Left hindlimb (tissue), 1 donor: ENCODE data around the gene SYT14.
"Not testable (repeated sequence)": the region's sequence is repeated elsewhere in the genome, so short reads cannot be mapped to it uniquely, and the experiment has no call there.

Experiments
- DNase-seq: peaks from one replicate; pipeline ENCODE4 v3.0.0-alpha.2; 2018

SYT14 gene

GRCh38 chr1:209937996-209938959 lies at the start of gene SYT14:
TSS of gene SYT14 (plus strand) at chr1:209938217. CDS start at chr1:209938265, 48 bp downstream.
- no peak for DNase-seq

DNA sequence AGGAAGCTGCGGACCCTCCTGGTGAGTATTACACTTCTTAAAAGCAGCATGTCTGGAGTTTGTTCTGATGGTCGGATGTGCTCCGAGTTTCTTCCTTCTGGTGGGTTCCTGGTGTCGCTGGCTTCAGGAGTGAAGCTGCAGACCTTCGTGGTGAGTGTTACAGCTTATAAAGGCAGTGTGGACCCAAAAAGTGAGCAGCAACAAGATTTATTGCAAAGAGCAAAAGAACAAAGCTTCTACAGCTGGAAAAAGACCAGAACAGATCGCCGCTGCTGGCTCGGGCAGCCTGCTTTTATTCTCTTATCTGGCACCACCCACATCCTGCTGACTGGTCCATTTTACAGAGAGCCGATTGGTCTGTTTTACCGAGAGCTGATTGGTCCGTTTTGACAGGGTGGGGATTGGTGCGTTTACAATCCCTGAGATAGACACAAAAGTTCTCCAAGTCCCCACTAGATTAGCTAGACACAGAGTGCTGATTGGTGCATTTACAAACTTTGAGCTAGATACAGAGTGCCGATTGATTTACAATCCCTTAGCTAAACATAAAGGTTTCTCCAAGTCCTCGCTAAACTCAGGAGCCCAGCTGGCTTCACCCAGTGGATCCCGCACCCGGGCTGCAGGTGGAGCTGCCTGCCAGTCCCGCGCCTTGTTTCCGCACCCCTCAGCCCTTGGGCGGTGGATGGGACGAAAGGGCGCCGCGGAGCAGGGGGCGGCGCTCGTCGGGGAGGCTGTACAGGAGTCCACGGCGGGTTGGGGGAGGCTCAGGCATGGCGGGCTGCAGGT lies 49.5 kb upstream of the SYT14 start:
- not testable (repeated sequence) for DNase-seq

DNA sequence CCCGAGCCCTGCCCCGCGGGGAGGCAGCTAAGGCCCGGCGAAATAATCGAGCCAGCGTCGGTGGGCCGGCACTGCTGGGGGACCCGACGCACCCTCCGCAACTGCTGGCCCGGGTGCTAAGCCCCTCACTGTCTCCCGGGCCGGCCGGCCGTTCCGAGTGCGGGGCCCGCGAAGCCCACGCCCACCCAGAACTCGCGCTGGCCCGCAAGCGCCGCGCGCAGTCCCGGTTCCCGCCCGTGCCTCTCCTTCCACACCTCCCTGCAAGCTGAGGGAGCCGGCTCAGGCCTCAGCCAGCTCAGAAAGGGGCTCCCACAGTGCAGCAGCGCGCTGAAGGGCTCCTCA lies 49.0 kb upstream of the SYT14 start:
- no peak for DNase-seq

DNA sequence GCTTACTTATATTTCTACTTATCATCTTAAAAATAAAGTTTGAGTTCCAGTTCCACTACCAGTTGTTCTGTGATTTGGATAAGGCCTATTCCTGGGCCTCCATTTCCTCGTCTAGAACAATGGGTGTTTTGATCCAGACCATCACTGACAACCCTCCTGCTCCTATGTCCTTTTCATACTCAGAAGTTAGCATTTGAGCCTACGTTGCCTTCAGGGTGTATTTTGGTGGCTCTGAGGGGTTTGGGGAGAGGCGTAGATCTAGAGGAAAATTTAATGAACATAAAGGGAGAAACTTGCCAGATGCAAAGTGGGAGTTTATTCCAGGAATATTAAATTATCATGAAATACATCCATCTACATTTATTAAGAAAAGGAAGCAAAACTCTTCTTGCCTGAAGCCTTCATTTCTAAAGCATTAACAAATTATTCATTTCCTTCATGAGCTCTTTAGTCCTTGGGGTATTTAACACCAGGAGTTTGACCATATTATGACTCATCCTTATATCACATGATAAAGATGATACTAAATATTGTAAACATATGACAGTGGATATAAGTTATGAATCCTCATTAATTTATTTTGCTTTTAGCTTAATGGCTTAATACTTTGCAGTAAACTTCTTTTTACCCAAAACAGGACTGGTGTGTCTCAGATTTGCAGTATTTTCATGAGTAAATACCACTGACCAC lies 47.2 kb upstream of the SYT14 start:
- DNase-seq = no peak

DNA sequence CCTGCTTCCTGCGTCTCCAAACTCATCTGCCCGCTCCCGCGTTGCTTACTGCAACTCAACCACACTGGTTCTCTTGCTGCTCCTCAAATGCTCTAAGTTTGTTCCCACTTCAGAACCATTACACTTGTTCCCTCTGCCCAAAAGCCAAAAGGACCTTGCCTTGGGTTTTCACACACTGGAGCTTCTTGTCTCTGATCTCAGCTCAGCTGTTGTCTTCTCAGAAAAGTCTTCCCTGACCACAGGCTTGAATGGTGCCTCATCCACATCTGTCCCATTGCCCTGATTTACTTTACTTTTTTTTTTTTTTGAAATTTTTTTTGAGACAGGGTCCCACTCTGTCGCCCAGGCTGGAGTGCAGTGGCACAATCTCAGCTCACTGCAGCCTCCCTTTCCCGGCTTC lies 44.3 kb upstream of the SYT14 start:
- DNase-seq = no peak

DNA sequence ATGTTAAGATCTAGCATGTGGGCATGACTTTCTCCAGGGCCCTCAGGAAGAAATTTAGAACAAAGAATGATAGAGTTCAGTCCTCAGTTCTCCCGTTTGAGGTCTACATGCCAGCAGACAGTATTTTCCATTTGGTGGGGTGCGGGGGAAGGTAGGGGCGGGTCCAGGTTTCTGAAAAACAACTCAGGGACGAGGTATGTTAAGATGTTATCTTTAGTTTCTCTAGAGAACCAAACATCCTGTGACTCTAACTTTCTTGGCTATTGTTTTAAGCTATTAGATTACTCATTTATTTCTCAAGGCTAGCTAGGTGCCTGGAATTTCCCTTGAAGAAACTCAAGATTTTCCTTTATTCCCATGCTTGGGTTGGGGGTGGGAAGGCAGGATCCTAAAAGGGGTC lies 42.3 kb upstream of the SYT14 start:
- DNase-seq = no peak

- no peak for DNase-seq
Observed at GRCh38 chr1:209896346-209896745, 41.7 kb upstream of the SYT14 start.

- not testable (repeated sequence) for DNase-seq
Observed at GRCh38 chr1:209898271-209898670, 39.7 kb upstream of the SYT14 start.

DNA sequence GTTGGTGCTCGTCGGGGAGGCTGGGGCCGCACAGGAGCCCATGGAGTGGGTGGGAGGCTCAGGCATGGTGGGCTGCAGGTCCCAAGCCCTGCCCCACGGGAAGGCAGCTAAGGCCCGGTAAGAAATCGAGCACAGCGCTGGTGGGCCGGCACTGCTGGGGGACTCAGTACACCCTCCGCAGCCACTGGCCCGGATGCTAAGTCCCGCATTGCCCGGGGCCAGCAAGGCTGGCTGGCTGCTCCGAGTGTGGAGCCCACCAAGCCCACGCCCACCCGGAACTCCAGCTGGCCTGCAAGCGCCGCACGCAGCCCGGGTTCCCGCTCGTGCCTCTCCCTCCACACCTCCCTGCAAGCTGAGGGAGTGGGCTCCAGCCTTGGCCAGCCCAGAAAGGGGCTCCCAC lies 39.2 kb upstream of the SYT14 start:
- not testable (repeated sequence) for DNase-seq

DNA sequence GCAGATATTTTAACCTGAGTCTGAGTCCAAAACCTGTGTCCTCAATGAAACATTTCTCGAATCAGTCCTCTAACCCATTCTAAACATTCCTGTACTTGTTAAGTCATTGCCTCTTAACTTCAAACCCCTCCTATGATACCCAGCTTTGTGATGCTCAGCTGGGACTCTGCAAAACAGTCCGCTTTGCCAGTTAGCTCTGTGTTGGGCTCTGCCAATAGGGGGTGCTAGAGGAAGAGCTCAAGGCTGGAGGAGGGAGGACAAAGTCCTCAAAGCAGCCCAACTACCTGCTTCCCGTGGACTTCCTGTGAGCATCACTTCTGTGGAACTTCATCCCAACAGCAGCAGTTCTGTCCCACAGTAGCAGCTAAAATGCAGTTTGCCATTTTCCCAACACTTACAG lies 38.1 kb upstream of the SYT14 start:
- DNase-seq = no peak

GRCh38 chr1:209900734-209901133 lies 37.3 kb upstream of the SYT14 start:
- no peak for DNase-seq

DNA sequence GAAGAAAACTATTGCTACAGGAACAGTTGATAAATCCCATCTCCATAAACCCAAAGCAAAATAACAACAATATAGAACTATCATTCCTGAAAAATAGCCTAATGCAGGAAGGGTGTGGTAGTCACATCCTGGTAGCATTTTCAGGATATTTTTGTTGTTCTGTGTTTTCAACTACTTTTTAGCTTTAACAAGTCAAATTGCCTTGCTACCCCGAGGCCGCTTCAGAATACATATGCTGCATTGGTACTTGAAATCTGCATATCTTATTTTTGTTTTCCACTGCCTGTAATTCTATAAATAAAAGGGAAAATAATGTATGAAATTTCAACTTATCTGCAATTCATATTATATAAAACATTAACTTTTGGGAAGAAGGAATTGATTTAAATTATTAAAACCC lies 36.8 kb upstream of the SYT14 start:
- DNase-seq = no peak

GRCh38 chr1:209904774-209905173 lies 33.2 kb upstream of the SYT14 start:
- DNase-seq = not testable (repeated sequence)

DNA sequence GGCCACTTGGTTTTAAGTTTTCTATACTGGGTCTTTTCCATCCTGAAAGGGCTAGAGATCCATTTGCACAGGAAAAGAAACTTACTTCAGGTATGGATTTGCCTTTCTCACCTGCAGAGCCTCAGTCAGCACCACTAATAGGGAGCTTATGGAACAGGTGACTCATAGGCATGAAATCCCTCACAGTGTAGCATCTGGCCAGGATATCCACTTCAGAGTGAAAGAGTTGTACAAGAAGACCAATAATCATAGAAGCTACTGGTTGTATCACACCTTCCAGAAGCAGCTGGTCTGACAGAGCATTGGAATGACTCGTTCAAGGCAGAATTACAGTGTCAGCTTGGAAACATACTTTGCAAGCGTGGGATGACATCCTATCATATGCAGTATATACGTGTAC lies 26.3 kb upstream of the SYT14 start:
- no peak for DNase-seq

DNA sequence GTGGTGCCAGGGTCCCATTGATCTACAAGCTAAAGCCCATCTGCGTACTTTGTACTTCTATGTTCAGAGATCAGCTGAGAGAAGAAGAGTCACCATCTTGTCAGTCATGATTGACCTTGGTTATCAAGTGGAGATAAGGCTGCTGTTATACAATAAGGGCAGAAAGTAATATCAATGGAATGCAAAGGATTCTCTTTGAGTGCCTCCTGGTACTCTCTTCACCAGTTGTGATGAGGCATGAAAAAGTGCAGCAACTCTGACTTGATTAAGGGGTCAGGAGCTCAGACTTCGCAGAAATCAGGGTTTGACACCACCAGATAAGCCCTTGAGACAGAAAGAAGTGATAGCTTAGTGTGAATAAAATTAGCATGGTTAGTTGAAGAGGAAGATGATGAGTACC lies 25.7 kb upstream of the SYT14 start:
- DNase-seq = no peak

DNA sequence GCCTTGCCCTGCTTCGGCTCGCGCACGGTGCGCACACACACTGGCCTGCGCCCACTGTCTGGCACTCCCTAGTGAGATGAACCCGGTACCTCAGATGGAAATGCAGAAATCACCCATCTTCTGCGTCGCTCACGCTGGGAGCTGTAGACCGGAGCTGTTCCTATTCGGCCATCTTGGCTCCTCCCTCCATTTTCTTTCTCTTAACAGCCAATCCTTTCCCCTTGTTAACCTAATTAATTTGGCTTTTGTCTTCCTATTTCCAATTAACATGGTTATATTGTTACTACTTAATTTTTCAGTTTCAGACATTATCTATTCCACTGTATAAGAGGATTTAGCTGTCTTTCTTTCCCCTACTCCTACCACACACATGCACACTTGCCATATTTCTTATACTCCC lies 18.4 kb upstream of the SYT14 start:
- not testable (repeated sequence) for DNase-seq

- DNase-seq = no peak
Observed at GRCh38 chr1:209920844-209921243, 17.2 kb upstream of the SYT14 start.

DNA sequence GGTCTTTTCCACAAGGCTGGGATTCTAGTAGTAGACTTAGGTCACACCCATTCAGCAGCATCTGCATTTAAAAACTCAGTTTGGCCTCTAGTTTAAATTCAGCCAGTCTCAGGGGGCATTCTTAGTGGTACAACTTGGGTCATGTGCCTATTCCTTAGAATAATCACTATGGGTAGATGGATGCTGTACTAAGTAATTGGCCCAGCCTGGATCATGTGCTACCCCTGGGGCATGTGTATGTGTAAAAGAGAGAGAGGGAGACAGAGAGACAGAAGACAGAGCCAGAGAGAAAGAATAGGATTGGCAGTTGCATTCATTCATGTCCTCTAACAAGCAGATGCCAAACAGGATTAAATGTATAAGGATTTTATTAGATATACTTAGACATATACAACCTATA lies 13.6 kb upstream of the SYT14 start:
- DNase-seq = no peak

GRCh38 chr1:209926045-209926444 lies 12.0 kb upstream of the SYT14 start:
- no peak for DNase-seq

GRCh38 chr1:209927466-209927865 lies 10.6 kb upstream of the SYT14 start:
- DNase-seq = no peak

- no peak for DNase-seq
Observed at GRCh38 chr1:209929751-209930150, 8.3 kb upstream of the SYT14 start.

- no peak for DNase-seq
Observed at GRCh38 chr1:209931141-209931540, 6.9 kb upstream of the SYT14 start.

- DNase-seq = no peak
Observed at GRCh38 chr1:209936125-209936524, 1.9 kb upstream of the SYT14 start.
